ENCODE data around the gene TTPAL.

Gene TTPAL

DNA sequence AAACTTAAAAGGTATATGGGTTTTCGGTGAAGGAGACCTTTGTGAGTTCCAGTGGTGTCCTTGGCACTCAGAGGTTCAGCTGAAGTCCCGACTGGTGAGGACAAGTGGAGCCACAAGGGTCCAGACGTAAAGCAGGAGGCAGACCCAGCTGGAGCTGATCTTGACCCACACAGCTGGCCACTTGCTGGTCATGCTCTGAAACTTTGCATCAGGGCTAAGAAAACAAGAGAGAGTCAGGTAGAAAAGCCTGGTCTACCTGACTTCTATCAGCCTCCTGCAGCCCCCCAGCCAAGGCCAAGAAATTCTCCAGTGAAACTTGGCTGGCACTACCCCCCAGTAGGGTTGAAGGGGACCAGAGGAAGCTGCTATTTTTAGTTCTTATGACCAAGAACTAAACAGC, 24.5 kb downstream of the TTPAL start:
- no peak for DNase-seq

DNA sequence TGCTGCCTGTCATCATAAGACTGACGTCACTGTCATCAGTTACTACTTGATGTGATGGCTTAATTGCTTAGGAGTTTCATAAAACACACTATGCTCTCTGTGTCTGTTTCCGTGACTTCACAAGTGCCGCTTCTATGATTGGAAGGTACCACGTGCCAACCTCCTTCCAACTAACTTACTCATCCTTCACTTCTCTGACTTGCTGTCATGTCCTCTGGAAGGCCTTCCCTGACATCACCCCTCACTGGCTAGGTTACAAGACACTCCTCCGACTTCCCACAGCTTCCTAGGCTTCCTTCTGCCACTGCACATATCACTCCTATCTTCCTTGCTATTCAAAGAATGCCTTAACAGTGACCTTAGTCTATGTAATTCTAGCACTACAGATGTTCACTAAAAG, 25.8 kb downstream of the TTPAL start:
- DNase-seq: no peak

GRCh38 chr20:44502968-44503367, 27.3 kb downstream of the TTPAL start:
- DNase-seq: no peak

DNA sequence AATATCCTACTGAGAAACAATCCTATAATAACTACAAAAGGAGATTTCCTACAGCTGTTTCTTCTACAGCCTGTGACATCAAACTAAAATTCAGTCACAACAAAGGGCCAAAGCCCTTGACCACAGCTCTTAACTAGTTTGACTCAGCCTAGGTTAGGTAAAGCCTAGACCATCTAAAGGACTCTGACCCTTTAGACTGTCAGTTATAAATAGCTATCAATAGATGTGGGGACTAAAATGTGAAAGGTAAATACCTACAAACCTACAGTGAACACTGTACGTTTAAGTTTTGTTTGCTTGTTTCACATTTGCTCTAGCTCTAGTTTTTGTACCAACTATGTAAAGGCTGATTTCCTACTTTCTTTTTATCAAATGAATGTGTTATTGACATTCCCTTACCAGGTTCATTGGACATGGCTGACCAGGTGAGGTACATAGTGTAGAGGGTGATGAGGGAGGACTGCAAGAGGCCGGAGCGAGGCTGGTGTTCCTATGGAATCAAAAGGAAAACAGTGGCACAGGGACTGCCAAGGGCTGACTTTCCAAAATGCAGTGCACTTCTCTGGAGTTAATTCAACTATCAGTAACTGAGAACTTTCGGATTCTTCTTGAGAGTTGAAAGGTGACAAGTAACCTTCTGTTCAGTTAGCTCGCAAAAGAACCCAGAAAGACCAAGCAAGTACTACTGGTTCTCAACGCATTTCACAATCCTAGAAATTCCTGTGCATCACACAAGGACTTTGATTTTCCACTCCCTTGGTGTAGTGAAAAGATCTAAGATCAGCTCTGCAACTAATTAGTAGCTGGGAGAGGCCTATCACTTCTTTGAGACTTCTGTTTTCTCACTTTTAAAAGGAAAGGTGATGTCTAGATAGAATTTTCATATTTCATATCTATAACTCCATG, 29.0 kb downstream of the TTPAL start:
- DNase-seq: no peak

DNA sequence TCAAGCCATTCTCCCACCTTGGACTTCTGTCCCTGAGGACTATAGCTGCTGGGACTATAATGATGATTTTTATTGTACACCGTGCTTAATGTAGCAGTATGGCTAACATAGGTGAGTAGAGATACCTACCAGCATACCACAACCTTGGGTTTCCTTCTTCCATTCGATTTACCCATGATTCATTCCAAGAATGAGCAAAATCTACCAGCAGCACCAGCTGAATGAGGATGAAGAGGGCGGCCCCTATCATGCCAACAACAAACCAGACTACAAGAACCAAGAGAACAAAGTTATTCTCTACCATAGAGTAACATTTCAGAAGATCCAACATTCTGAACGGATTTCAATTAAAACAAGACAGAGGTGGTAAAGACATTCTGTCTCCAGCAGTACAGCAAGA, 34.1 kb downstream of the TTPAL start:
- DNase-seq: no peak

DNA sequence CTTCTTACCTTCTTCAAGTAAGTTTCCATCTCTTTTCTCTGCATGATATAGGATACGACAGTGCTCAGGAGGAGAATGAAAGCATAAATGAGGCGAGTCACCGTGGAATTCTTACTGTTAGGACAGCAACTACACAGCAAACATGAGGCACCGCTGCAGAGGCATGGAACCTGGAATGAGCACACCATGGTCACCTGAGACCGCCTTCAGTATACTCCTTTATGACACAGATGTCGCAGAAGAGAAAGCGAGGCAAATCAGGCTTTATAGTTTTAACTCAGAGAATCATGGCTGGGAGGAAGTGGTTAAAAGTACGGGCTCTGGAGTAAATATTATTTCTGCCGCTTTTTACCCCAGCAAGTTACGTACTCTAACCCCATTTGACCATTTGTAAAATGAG, 38.2 kb downstream of the TTPAL start:
- no peak for DNase-seq

DNA sequence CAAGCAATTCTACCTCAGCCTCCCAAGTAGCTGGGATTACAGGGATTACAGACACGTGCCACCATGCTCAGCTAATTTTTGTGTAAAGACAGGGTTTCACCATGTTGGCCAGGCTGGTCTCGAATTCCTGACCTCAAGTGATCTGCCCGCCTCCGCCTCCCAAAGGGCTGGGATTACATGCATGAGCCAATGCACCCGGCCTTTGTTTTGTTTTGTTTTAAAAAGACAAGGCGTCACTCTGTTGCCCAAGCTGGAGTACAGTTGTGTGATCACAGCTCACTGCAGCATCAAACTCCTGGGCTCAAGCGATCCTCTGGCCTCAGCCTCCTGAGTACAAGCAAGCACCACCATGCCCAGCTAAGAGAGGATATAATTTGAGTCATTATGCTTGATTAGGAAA, 40.8 kb downstream of the TTPAL start:
- peak; percentile 40 for DNase-seq

DNA sequence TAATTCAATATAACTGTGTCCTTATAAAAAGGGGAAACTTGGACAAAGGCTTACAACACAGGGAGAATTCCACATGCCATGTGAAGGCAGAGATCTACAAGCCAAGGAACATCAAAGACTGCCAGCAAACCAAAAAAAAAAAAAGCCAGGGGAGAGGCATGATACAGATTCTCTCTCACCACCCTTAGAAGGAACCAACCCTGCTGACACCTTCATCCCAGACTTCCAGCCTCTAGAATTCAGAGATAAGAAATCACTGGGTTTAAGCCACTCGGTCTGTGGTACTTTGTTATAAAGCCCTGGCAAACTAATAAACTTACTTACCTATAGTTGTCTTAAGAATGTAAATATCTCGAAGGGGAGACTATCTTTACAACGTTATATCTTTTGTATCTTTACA, 41.8 kb downstream of the TTPAL start:
- DNase-seq: no peak

GRCh38 chr20:44518248-44518647, 42.6 kb downstream of the TTPAL start:
- no peak for DNase-seq

GRCh38 chr20:44520881-44521280, 45.2 kb downstream of the TTPAL start:
- no peak for DNase-seq

DNA sequence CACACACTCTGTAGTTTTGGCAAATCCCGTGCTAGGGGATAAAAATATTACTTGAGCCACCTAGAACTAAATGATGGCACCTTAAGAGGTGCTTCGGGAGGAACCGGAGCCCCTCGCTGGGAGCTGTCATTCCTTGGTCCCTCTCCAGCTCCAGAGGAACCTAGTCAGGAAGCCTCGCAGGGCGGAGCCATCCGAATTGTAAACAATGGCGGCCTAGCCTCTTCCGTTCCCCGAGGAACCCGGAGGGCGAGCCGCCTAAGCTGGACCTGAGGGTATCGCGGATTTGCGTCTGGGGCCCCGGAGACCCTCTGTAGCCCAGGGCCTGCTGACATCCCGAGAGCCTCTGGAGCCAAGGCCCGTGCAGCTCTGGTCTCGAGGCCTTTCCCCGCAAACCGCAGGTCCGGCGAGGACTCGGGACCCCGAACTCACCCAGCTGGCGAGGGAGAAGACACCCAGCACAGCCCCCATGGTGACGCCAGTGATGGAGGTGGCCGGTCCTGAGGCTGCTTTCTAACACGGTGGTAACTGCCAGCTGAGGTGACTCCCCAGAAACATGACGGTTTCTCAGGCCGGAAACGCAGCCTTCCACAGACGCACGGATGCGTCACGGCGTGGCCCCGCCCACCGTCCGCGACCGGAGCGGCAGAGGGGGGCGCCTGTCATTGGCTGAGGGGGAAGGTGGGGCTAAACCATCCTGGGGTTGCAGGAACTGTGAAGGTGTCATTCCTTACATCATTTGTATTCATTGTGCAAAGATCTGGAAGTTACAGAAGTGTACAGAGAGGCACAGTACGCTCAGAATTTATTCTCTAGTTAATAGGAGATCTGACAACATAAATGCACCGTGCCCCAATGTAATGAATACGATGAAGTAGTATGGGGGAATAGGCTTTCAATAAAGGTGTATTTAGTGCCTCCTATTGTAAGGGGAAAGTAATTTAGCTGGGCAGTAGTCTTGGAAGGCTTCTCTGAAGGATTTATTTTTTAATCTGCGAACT, 46.1 kb downstream of the TTPAL start, which contains the start of gene SERINC3:
Gene SERINC3 (minus strand): TSS at position 587 of the 998 bp plus-strand sequence. CDS start 119 bp downstream, at position 468.
- DNase-seq: peak; percentile 96

DNA sequence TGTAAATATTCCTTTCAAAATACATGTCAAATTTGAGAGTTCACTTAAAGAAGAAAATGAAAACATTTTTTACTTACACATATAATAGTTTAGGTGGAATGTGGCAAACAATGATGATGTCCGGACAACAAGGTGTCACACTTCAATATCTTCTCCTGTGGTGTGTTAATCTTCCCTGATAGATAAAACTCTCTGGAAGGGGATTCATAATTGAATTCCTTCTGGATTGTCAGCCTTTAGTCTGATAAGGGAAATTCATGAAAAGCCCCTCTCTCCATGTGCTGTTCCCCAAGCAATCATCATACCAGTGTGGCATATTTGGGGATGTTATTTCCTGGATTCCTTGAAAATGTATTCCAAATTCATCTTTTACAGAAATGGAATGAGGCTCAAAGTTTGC, 47.2 kb downstream of the TTPAL start:
- no peak for DNase-seq

DNA sequence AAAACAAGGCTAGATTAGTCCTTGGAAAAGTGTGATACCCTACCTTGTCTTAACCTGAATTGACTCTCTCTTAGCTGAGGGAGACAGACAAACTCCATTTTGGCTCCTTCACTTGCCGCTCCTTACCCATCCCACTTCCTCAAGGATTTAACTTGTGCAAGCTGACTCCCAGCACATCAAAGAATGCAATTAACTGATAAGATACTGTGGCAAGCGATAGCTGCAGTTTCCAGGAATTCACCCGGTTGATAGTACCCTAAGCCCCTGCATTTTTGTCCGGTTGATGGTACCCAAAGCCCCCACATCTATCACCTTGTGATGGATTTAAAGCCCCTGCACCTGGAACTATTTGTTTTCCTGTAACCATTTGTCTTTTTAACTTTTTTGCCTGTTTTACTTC, 48.1 kb downstream of the TTPAL start:
- DNase-seq: no peak

DNA sequence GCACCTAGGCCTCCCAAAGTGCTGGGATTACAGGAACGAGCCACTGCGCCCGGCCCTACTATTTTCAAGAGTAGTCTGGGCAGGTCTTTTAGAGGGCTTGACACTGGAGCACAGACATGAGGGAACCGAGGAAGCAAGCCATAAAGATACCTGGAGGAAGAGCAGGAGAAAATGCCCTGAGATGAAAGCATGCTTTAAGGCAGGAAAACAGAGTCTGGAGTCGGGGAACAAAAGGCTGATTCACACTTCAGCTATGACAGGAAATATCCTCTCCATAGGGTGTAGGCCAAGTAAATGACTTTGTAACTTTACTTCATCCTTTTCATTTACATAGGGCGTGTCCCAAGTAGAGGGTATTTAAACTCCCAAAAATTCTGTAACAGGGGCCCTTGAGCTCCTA, 50.5 kb downstream of the TTPAL start:
- DNase-seq: no peak

DNA sequence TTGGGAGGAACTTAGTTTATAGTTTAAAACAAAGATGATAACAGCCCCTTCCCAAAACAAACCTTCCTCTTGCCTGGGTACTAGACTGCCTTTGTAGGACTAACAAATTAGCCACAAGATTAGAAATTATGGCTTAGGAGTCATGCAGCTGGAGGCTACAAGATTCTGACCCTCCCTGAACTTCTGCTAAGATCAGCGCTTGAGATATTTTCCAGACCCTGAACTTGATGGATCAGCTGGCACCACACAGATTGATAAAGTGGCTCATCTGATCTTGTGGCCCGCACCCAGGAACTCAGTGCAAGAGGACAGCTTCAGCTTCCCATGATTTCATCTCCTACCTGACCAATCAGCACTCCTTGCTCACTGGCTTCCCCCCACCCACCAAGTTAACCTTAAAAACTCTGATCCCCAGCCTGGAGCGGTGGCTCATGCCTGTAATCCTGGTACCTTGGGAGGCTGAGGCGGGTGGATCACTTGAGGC, 52.1 kb downstream of the TTPAL start:
- peak; percentile 11 for DNase-seq

- no peak for DNase-seq
Measured at GRCh38 chr20:44528309-44528708, 52.6 kb downstream of the TTPAL start.

- no peak for DNase-seq
Measured at GRCh38 chr20:44532259-44532980, 56.7 kb downstream of the TTPAL start.

DNA sequence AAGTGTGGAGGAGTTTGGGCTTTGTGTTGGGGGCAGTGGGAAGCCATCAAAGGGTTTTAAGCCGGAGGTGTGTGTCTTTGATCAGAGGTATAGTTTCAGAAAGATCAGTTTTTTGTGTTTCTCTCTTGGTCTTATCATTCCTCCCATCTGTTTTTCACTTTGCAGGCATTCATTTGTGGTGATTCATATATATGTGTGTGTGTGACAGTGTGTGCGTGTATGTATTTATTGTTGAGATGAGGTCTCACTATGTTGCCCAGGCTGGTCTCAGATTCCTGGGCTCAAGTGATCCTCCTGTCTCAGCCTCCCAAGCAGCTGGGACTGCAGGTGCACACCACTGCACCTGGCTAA, 57.3 kb downstream of the TTPAL start:
- no peak for DNase-seq

DNA sequence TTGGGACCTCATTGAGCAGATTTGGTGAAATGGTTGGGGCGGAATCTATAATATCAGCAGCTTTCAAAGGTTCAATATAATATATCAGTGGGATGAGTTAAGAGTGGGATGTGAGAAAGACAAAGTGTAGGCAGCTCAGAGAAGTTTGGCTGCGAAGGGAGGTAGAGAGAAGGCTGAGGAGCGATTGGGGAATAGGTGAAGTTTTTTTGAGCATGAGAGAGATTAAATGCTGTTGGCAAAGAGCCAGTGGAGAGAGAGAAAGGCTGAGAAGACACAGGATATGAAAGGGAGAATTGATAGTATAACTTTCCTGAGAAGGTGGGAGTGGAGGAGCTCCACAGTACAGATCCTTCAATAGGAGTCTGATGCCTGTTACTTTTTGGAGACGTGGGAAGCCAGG, 58.3 kb downstream of the TTPAL start:
- DNase-seq: peak; percentile 11

GRCh38 chr20:44536175-44536574, 60.5 kb downstream of the TTPAL start:
- no peak for DNase-seq

DNA sequence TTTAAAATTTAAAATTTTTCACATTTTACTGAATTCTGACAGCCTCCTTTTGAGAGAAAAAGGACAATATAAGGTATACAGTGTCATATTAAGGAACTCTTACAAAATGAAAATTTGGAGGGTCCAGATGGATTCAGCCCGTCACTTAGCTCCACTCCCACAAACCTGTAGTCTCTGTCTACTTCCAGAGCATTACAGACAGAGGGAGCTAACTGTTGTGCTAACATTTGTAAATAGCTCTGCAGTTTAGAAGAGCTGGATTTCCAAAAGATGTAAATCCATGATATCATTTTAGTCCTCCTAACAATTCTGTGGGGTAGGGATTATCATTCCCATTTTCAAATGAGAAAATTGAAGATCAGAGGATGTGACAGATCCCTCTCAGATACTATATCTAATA, 62.3 kb downstream of the TTPAL start:
- no peak for DNase-seq

DNA sequence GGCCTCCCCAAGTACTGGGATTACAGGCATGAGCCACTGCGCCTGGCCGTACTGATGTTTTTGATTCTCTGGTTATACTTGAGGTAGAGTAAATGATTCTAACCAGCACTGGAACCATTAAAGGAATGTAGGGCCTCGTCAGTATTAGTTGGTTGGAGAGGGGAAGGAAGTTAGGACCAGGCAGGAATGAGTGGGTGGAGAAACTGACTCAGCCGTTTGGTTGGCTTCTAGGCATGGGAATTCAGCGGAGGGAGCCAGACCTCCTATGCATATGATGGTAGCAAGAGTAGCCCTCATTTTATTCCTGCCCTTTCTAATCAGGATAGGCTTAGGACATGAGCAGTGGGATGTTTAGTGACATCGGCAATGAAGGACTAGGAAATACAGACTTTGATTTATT, 65.2 kb downstream of the TTPAL start:
- no peak for DNase-seq

GRCh38 chr20:44541992-44542391, 66.3 kb downstream of the TTPAL start:
- no peak for DNase-seq

Data from NCI-H82 (cell line).